GM12864 (cell line): ENCODE results near the gene ZNF672.

Experiments used
- DNase-seq: peaks from one replicate; pipeline ENCODE4 v3.0.0-alpha.2; 2011; ENCODE audit warnings: low read depth
- H3K4me3 ChIP-seq: 2 replicates; pipeline ENCODE4 v1.5.1; 2011; ENCODE audit warnings: mild to moderate bottlenecking, low read depth, low read length, control low read depth
- CTCF ChIP-seq: IDR thresholded peaks from 2 replicates; pipeline ENCODE4 v1.5.1; 2011; ENCODE audit warnings: low read depth, mild to moderate bottlenecking, moderate library complexity, low read length, control low read depth, inconsistent platforms; ENCODE audit errors: missing control alignments

Gene ZNF672

GRCh38 chr1:248843687-248844086, 5.7 kb downstream of the ZNF672 start:
- no peak overlapping the region for H3K4me3 ChIP-seq
- TF ChIP-seq CTCF = no peak
- no peak for DNase-seq

GRCh38 chr1:248844526-248844925, 6.5 kb downstream of the ZNF672 start:
- no peak for DNase-seq
- TF ChIP-seq CTCF = no peak
- no peak overlapping the region for H3K4me3 ChIP-seq

GRCh38 chr1:248847181-248847955, 9.3 kb downstream of the ZNF672 start:
- DNase-seq = no peak
- no peak overlapping the region for H3K4me3 ChIP-seq
- TF ChIP-seq CTCF = no peak

GRCh38 chr1:248847956-248848561, 10.0 kb downstream of the ZNF672 start:
- TF ChIP-seq CTCF = no peak
- H3K4me3 ChIP-seq = no peak overlapping the region
- no peak for DNase-seq

- TF ChIP-seq CTCF = no peak
- DNase-seq = no peak
- H3K4me3 ChIP-seq = no peak overlapping the region
These were observed 10.6 kb downstream of the ZNF672 start for GRCh38 chr1:248848602-248849001.

GRCh38 chr1:248849152-248849551, 11.1 kb downstream of the ZNF672 start:
- no peak for DNase-seq
- no peak for TF ChIP-seq CTCF
- H3K4me3 ChIP-seq = no peak overlapping the region

GRCh38 chr1:248849637-248850036, 11.6 kb downstream of the ZNF672 start:
- H3K4me3 ChIP-seq = no peak overlapping the region
- TF ChIP-seq CTCF = no peak
- DNase-seq = no peak
